Activated T-cell treated with anti-CD3 and anti-CD28 coated beads for 24 hours (primary cell): ENCODE data around the gene FOXE3.

ENCODE experiments used
- DNase-seq: peaks from one replicate; pipeline ENCODE4 v3.0.0-alpha.2; 2020; ENCODE audit warnings: low read depth

Gene FOXE3

GRCh38 chr1:47415728-47416318 lies at the start of gene FOXE3:
FOXE3 (plus strand) TSS chr1:47416285; CDS start chr1:47416316, 31 bp downstream.
- no peak for DNase-seq

- DNase-seq: no peak
Observed at GRCh38 chr1:47367651-47368050, 48.4 kb upstream of the FOXE3 start.

GRCh38 chr1:47371016-47371517 lies 45.0 kb upstream of the FOXE3 start:
- no peak for DNase-seq

- no peak for DNase-seq
Observed at GRCh38 chr1:47374501-47374900, 41.6 kb upstream of the FOXE3 start.

- DNase-seq: no peak
Observed at GRCh38 chr1:47378147-47378546, 37.9 kb upstream of the FOXE3 start.

GRCh38 chr1:47380699-47381098 lies 35.4 kb upstream of the FOXE3 start:
- DNase-seq: no peak

- no peak for DNase-seq
Observed at GRCh38 chr1:47382399-47382983, 33.6 kb upstream of the FOXE3 start.

- DNase-seq: no peak
Observed at GRCh38 chr1:47384083-47384482, 32.0 kb upstream of the FOXE3 start.

- no peak for DNase-seq
Observed at GRCh38 chr1:47385020-47385419, 31.1 kb upstream of the FOXE3 start.

- DNase-seq: no peak
Observed at GRCh38 chr1:47386268-47386667, 29.8 kb upstream of the FOXE3 start.

- DNase-seq: no peak
Observed at GRCh38 chr1:47388030-47388890, 27.8 kb upstream of the FOXE3 start.

- peak; percentile 21 for DNase-seq
Observed at GRCh38 chr1:47388891-47389238, 27.2 kb upstream of the FOXE3 start.

- no peak for DNase-seq
Observed at GRCh38 chr1:47389731-47390130, 26.4 kb upstream of the FOXE3 start.

- DNase-seq: no peak
Observed at GRCh38 chr1:47390843-47391242, 25.2 kb upstream of the FOXE3 start.

GRCh38 chr1:47393141-47393540 lies 22.9 kb upstream of the FOXE3 start:
- DNase-seq: no peak

- DNase-seq: no peak
Observed at GRCh38 chr1:47395433-47395832, 20.7 kb upstream of the FOXE3 start.

GRCh38 chr1:47396671-47397196 lies 19.4 kb upstream of the FOXE3 start:
- DNase-seq: no peak

- no peak for DNase-seq
Observed at GRCh38 chr1:47399138-47399845, 16.8 kb upstream of the FOXE3 start.

- no peak for DNase-seq
Observed at GRCh38 chr1:47399846-47400155, 16.3 kb upstream of the FOXE3 start.

GRCh38 chr1:47401761-47402160 lies 14.3 kb upstream of the FOXE3 start:
- DNase-seq: no peak

- DNase-seq: no peak
Observed at GRCh38 chr1:47402591-47402990, 13.5 kb upstream of the FOXE3 start.

- DNase-seq: no peak
Observed at GRCh38 chr1:47403321-47403910, 12.7 kb upstream of the FOXE3 start.
